Mammary epithelial cell (primary cell): Measurements from ENCODE around the gene SMTNL1.

Source experiments
- EZH2 ChIP-seq: IDR thresholded peaks from 2 replicates; pipeline ENCODE4 v1.6.1; 2012; ENCODE audit warnings: low read length, inconsistent platforms, borderline replicate concordance
- TF ChIP-seq, protein P1 (sequence below), 2 donors: IDR thresholded peaks in 1 of 2; conservative IDR thresholded peaks in 1 of 2; 2 replicates each; pipeline ENCODE4 v1.5.1; 2011 to 2012; ENCODE audit warnings: inconsistent platforms in 2 of 2, low read length in 2 of 2, mild to moderate bottlenecking in 2 of 2, control low read depth in 1 of 2, low read depth in 1 of 2; ENCODE audit not compliant: insufficient read depth in 1 of 2; ENCODE audit errors: extremely low read depth in 1 of 2

GRCh38 chr11:57597461-57597915 is 60.1 kb downstream of the SMTNL1 start, which contains the start of gene SERPING1:
- TF ChIP-seq, protein P1, sequence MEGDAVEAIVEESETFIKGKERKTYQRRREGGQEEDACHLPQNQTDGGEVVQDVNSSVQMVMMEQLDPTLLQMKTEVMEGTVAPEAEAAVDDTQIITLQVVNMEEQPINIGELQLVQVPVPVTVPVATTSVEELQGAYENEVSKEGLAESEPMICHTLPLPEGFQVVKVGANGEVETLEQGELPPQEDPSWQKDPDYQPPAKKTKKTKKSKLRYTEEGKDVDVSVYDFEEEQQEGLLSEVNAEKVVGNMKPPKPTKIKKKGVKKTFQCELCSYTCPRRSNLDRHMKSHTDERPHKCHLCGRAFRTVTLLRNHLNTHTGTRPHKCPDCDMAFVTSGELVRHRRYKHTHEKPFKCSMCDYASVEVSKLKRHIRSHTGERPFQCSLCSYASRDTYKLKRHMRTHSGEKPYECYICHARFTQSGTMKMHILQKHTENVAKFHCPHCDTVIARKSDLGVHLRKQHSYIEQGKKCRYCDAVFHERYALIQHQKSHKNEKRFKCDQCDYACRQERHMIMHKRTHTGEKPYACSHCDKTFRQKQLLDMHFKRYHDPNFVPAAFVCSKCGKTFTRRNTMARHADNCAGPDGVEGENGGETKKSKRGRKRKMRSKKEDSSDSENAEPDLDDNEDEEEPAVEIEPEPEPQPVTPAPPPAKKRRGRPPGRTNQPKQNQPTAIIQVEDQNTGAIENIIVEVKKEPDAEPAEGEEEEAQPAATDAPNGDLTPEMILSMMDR (conservative IDR thresholded peaks at IDR 0.05 in 1 of 2, IDR thresholded peaks at IDR 0.05 in 1 of 2; ENCODE audit: extremely low read depth in 1 of 2, insufficient read depth in 1 of 2, low read depth in 1 of 2, low read length in 2 of 2): no peak
- no peak for TF ChIP-seq EZH2
